ENCODE data around the gene CACNB1.

DNA sequence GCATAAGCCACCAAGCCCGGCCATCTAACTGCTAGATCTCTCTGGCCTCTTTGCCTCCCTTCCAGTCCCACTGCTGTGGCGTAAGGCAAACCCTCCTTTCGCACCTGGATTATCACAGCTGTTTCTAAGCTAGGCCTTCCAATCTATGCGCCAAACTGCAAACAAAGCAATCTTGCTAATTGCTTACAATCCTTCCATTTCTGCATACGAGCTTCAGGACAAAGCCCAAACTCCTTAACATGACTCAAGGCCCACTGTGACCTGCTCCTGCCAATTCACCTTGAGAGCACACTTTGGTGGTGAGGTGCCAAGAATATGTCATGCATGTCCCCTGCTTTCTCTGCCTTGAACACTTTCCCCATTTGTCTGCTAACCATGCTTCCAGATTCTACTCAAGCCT, 25.5 kb downstream of the CACNB1 start:
- no peak for TF ChIP-seq ZFP30 (CRISPR knock-in tag; IDR thresholded peaks at IDR 0.05)
- no peak for TF ChIP-seq ARNTL (CRISPR knock-in tag; IDR thresholded peaks at IDR 0.05; ENCODE audit: borderline replicate concordance, low read depth)

Data from SK-N-SH treated with all-trans-retinoic acid at 6 μM for 48 hours (cell line).